ENCODE results near the gene SV2C.
A peak's percentile ranks its signal among the peaks of the same experiment; 100 is the strongest.

Gene SV2C

DNA sequence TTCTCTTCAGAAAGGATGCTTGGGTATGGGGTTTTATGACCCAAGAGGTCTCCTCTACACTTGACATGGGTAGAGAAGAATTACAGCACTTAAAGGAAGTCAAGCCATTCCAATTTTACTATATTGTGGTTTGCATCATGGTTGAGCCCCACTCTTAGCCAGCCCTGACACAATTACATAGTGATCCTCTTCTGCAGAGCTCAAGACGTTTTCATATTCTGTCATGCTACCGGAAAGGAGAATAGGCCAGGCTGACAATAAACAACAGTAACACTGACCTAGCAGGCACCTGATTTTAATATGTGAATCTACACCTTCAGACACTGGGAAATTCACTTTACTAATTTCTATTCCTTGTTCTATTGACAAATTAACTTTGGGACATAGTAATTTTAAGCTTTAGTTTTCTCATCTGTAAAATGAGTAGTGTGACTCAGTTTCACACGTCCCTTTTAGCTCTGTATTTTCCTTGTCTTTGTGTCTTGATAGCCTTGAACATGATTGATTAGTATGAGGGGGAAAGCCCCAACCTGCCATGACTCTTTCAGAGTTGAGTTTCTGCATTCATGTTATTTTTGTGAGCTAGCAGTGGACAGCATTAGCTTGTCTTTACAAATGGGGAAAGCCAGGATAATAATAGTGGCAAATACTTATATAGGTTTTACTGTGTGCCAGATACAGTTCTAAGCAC lies 83.8 kb downstream of the SV2C start:
- DNase-seq = no peak

GRCh38 chr5:76169146-76169905 lies 86.1 kb downstream of the SV2C start:
- no peak for DNase-seq

GRCh38 chr5:76174101-76174500 lies 90.9 kb downstream of the SV2C start:
- no peak for DNase-seq

DNA sequence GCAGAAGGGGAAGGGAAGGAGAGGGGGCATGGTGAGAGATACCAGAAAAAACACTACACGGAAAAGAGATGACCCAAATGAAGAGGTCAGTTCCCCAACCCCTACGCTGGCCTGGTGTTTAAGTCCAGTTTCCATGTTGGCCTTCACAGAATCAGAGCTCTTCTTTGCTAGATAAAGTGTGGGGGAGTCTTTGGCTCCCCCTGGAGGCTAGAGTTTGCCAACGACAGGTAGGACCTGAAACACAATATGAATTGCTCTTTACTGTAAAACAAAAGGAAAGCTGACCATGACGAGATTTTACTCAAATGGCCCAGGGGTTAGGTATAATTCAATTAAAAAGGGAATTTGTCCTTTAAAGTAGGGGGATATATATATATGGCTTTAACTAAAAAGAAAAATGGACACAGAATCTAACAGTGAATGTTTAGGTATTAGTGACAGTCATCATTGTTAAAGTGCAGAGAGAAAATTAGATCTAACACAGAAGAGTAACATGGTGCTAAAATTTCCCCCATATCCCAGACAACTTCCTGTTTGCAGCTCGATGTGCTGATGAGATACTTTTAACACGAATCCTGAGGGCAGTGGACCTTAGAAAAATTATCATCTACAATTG lies 92.0 kb downstream of the SV2C start:
- peak; percentile 37 for DNase-seq

DNA sequence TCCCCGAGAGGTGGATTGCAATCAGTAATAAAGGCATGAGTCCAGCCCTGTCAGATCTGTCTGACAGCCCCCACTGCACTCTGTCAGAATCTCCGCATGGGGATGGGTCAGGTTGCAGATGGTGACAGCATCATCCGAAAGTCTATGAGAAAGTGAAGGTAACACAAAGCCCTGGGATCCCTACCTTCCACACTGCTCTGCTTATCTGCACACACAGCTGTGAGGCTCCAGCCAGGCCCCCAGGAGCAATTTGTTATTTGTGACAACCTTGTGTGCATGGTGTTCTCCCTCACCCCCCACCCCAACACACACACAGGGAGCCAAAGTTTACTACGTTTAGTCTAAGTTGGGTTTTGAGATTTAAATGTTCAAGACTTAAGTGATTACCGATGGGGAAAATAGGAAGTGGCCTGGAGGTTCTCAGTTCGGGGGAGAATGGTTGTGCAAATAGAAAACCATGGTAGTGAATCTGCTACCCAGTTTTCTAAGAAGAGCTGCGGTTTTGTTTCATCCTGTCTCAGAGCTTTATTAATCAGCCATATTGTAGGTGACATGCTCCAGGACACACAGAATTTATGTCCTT lies 92.7 kb downstream of the SV2C start:
- no peak for DNase-seq

GRCh38 chr5:76177978-76178377 lies 94.8 kb downstream of the SV2C start:
- DNase-seq = no peak

DNA sequence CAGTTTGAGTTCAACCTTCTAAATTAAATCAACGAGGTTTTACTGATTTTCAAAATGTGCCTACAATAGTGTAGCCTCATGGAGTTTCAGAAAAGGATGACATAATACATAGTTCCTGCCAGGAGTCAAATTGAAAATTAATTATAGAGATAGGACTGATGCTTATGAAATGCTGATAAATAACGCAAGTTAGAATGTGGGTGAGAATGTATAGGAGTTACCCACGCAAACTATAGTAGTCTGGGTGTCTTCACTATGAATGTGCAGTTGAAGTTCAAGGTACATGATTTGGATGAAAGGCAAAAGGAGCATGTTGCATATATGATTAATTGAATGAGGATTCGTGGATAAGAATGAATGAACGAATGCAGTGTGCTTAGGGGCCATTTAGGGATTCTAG lies 95.7 kb downstream of the SV2C start:
- DNase-seq = no peak

GRCh38 chr5:76180814-76181805 lies 97.9 kb downstream of the SV2C start:
- DNase-seq = peak; percentile 5

DNA sequence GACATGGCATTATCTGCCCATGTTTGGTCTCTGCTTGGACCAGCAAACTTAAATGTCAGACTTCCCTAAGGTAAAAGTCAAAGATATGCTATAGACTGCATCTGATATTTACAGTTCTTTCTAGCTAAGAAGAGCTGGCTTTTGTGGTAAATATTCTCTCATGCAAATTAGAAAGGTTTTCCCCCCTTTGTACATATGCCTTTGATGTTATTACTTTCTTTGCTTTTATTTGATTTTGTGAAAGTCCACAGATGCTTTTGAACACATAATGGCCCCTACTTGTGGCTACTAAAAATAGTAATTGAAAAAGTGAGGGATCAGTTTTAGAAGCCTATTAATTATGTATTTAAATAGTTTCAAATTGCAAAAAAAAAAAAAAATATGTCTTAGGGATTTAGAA lies 104.2 kb downstream of the SV2C start:
- DNase-seq = no peak

DNA sequence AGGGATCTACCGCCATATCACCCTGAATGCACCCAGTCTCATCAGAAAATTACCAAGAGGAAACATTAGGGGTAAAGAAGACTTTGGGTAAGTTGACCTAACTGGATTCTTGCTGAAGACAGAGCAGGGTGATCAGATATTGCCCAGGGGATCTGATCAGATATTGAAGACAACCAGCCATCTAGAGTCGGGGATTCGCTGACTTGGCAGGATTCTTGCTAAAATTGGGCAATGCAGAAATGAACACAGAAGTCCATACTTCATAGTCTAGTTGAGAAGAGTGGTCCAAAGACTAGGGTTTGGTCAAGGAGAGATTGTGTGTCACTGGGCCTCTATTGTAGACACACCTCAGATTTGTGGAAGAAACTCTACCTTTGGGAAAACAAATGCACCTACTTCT lies 107.2 kb downstream of the SV2C start:
- no peak for DNase-seq

- no peak for DNase-seq
Measured at GRCh38 chr5:76192837-76193236, 109.7 kb downstream of the SV2C start.

- DNase-seq = no peak
Measured at GRCh38 chr5:76193635-76194034, 110.5 kb downstream of the SV2C start.

GRCh38 chr5:76194340-76194739 lies 111.2 kb downstream of the SV2C start:
- no peak for DNase-seq

DNA sequence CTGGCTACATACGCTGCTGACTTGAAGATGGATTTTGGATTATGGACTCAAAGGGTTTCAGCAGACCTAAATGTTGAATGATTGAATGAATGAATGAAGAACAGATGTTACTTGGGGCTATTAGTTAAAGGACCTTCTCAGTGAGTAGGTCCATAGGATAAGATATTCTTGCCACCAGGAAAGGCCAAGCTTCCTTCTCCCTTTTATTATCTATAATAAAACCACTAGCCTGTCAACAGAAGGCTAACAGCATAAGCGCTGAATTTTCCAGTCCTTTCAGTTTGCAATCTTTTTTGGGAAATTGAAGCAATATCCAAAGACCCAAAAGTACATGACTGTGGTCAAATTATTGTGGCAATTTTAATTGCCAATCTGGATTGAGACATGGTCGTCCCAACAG lies 113.3 kb downstream of the SV2C start:
- no peak for DNase-seq

DNA sequence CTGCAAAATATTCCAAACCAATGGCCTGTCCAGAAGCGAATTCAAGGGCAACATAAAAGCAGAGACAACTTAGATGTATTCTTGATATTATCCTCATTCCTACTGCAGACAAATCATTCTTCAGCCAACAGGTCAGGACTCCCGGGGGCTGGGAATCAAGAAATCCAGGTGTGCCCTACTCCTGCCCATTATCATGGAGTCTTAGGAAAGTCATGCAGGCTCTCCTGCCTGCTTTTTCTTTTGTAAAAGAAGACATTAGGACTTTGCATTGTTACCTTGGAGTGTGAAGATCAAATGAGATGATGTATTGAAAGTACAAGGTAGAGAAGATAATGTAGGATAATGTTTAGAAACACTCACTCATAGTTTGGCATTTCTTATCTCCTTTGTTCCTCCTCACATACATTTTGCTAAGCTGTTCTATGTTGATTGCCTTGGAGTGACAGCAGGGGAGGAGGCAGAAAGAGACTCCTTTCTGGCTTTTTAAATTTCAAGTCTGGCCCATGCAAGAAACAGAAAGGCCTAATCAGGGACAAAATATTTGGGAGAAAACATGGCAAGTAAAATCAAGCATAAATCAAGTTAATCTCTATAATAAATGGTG lies 113.8 kb downstream of the SV2C start:
- DNase-seq = no peak

- DNase-seq = no peak
Measured at GRCh38 chr5:76197726-76198125, 114.5 kb downstream of the SV2C start.

GRCh38 chr5:76199336-76200318 lies 116.4 kb downstream of the SV2C start:
- DNase-seq = no peak

DNA sequence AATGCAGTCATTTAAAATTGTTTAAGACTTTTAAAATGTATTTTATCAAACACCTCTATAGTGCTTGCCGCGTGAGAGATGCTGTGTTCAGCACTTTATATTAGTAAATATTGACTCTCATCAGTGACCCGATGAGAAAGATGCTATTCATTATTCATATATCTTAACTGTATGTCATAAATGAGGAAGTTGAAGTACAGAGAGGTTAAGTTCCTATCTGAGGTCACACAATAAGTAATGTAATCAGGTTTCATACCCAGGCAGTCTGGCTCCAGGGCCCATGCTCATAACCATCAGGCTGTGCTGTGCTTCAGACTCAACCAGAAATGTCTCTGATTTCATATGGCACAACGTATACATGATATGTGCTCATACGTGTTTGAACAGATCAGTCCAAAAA lies 119.0 kb downstream of the SV2C start:
- DNase-seq = no peak

DNA sequence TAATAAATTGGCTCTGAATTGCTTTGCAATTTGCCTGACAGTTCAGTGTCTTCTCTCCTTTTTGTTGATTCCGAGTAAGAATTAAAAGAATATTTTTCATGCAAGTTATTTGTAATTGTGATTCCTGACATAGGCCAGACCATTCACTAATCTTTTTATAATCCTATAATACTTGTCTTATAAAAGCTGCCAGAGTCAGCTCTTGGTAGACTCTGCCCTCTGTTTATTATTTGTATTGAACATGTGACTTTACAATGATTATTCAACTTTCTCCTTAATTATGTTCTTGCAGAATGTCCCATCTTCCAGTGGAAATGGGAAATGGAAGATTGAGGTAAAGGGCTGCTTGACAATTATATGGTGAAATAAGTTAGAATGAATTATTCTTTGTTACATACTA lies 121.0 kb downstream of the SV2C start:
- DNase-seq = no peak

DNA sequence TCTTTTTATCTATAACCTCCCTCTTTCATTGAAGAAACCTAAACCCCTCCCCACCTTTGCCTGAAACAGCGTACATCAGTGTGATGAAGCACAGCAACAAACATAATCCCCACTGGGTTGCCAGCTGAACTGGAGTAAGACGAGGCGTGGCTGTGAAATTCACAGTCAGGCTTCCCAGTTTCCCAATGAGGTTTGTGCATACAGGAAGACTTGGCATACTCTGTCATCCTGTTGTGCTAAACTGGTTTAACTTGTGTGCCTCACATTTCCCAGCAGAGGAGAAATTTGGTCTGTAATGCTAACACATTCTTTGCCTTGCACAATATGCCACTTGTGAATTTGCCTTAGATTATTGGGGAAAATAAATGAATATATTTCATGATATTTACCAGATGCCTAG lies 121.5 kb downstream of the SV2C start:
- no peak for DNase-seq

GRCh38 chr5:76207120-76207519 lies 123.9 kb downstream of the SV2C start:
- no peak for DNase-seq

Measured in CD4-positive, alpha-beta T cell treated with Interferon gamma for 1 hour (primary cell).